H9 (cell line): ENCODE data around the gene TPM3. TPM values are rescaled to one million over a fixed set of nuclear protein-coding genes. Genes with fewer than 3 reads are reported as not detected.

ENCODE experiments used
- DNase-seq: peaks from one replicate; pipeline ENCODE4 v3.0.0-alpha.2; 2017
- H2AFZ ChIP-seq: one replicate; pipeline ENCODE4 v1.6.1; 2013; ENCODE audit warnings: mild to moderate bottlenecking, low read length, control low read depth, moderate library complexity
- H2AK5ac ChIP-seq: 2 replicates; pipeline ENCODE4 v1.6.1; 2013; ENCODE audit warnings: low read length, control low read depth, mixed read lengths; ENCODE audit not compliant: insufficient read length
- H2BK120ac ChIP-seq: one replicate; pipeline ENCODE4 v1.6.1; 2013; ENCODE audit warnings: low read depth, mild to moderate bottlenecking, low read length, control low read depth, inconsistent platforms; ENCODE audit not compliant: poor library complexity, severe bottlenecking
- H2BK12ac ChIP-seq: 2 replicates; pipeline ENCODE4 v1.6.1; 2013; ENCODE audit warnings: low read length, control low read depth, mixed read lengths, low read depth; ENCODE audit not compliant: insufficient read length
- H2BK15ac ChIP-seq: 2 replicates; pipeline ENCODE4 v1.6.1; 2013; ENCODE audit warnings: low read depth, low read length, control low read depth
- H2BK20ac ChIP-seq: one replicate; pipeline ENCODE4 v1.6.1; 2013; ENCODE audit warnings: low read depth, mild to moderate bottlenecking, low read length, control low read depth, inconsistent platforms; ENCODE audit not compliant: poor library complexity, severe bottlenecking
- H2BK5ac ChIP-seq: 2 replicates; pipeline ENCODE4 v1.6.1; 2013; ENCODE audit warnings: low read length, control low read depth, mixed read lengths; ENCODE audit not compliant: insufficient read length
- H3K14ac ChIP-seq: 2 replicates; pipeline ENCODE4 v1.6.1; 2013; ENCODE audit warnings: low read length, control low read depth; ENCODE audit not compliant: insufficient read depth
- H3K18ac ChIP-seq: 2 replicates; pipeline ENCODE4 v1.6.1; 2013; ENCODE audit warnings: low read depth, mild to moderate bottlenecking, mixed read lengths, low read length, control low read depth; ENCODE audit not compliant: insufficient read length
- H3K23ac ChIP-seq: 2 replicates; pipeline ENCODE4 v1.6.1; 2013; ENCODE audit warnings: low read length, control low read depth, mixed read lengths, low read depth; ENCODE audit not compliant: insufficient read length
- H3K23me2 ChIP-seq: 2 replicates; pipeline ENCODE4 v1.6.1; 2013; ENCODE audit warnings: low read depth, mild to moderate bottlenecking, mixed read lengths, low read length, control low read depth; ENCODE audit not compliant: insufficient read length, poor library complexity, severe bottlenecking
- H3K27ac ChIP-seq: 2 replicates; pipeline ENCODE4 v1.5.1; 2013; ENCODE audit warnings: low read length, control low read depth, mixed read lengths, low read depth; ENCODE audit not compliant: insufficient read length
- H3K27me3 ChIP-seq: 2 replicates; pipeline ENCODE4 v1.6.1; 2013; ENCODE audit warnings: low read length, control low read depth, inconsistent platforms; ENCODE audit not compliant: insufficient read depth
- H3K4ac ChIP-seq: 2 replicates; pipeline ENCODE4 v1.6.1; 2013; ENCODE audit warnings: low read depth, mild to moderate bottlenecking, control low read depth, inconsistent platforms, low read length, moderate library complexity
- H3K4me1 ChIP-seq: 2 replicates; pipeline ENCODE4 v1.6.1; 2013; ENCODE audit warnings: low read length, control low read depth, inconsistent platforms; ENCODE audit not compliant: insufficient read depth
- H3K4me2 ChIP-seq: 2 replicates; pipeline ENCODE4 v1.6.1; 2013; ENCODE audit warnings: low read length, control low read depth, mixed read lengths; ENCODE audit not compliant: insufficient read length, insufficient read depth
- H3K56ac ChIP-seq: 2 replicates; pipeline ENCODE4 v1.6.1; 2013; ENCODE audit warnings: low read depth, mild to moderate bottlenecking, mixed read lengths, low read length, control low read depth; ENCODE audit not compliant: insufficient read length
- H3K79me1 ChIP-seq: 2 replicates; pipeline ENCODE4 v1.6.1; 2013; ENCODE audit warnings: low read depth, mild to moderate bottlenecking, moderate library complexity, low read length, control low read depth, inconsistent platforms; ENCODE audit not compliant: insufficient read depth, poor library complexity, severe bottlenecking
- H3K79me2 ChIP-seq: 2 replicates; pipeline ENCODE4 v1.6.1; 2013; ENCODE audit warnings: low read length, control low read depth, inconsistent platforms; ENCODE audit not compliant: insufficient read depth
- H3K9ac ChIP-seq: 2 replicates; pipeline ENCODE4 v1.6.1; 2013; ENCODE audit warnings: low read length, control low read depth, mixed read lengths; ENCODE audit not compliant: insufficient read length; ENCODE audit errors: extremely low read depth
- H3K9me3 ChIP-seq: one replicate; pipeline ENCODE4 v1.6.1; 2013; ENCODE audit warnings: low read depth, low read length, inconsistent platforms; ENCODE audit not compliant: control insufficient read depth
- H3T11ph ChIP-seq: one replicate; pipeline ENCODE4 v1.6.1; 2013; ENCODE audit warnings: mild to moderate bottlenecking, low read length, control low read depth, inconsistent platforms
- H4K20me1 ChIP-seq: one replicate; pipeline ENCODE4 v1.6.1; 2013; ENCODE audit not compliant: control insufficient read depth, insufficient read length, insufficient read depth
- H4K5ac ChIP-seq: 2 replicates; pipeline ENCODE4 v1.6.1; 2013; ENCODE audit warnings: low read depth, mild to moderate bottlenecking, mixed read lengths, low read length, control low read depth; ENCODE audit not compliant: insufficient read length
- H4K8ac ChIP-seq: replicated peaks from 2 replicates; pipeline ENCODE4 v1.6.1; 2013; ENCODE audit warnings: low read length, control low read depth, mixed read lengths, low read depth; ENCODE audit not compliant: insufficient read length
- H4K91ac ChIP-seq: 2 replicates; pipeline ENCODE4 v1.6.1; 2013; ENCODE audit warnings: low read depth, mild to moderate bottlenecking, moderate library complexity, mixed read lengths, low read length, control low read depth; ENCODE audit not compliant: insufficient read length
- H3K27ac Mint-ChIP-seq, 3 experiments: 2 replicates in 2 of 3; 3 replicates in 1 of 3; pipeline ENCODE4 v1.8.0; 2020 to 2021; ENCODE audit warnings: mixed read lengths in 3 of 3, mild to moderate bottlenecking in 1 of 3, moderate library complexity in 1 of 3
- H3K27me3 Mint-ChIP-seq: 2 replicates; pipeline ENCODE4 v1.8.0; 2021; ENCODE audit warnings: low read depth, mild to moderate bottlenecking, moderate library complexity, mixed read lengths
- H3K36me3 Mint-ChIP-seq, 3 experiments: 2 replicates in 2 of 3; 3 replicates in 1 of 3; pipeline ENCODE4 v1.8.0; 2020 to 2021; ENCODE audit warnings: low read depth in 3 of 3, mixed read lengths in 3 of 3; ENCODE audit not compliant: insufficient read depth in 1 of 3
- H3K4me1 Mint-ChIP-seq, 2 experiments: 2 replicates each; pipeline ENCODE4 v1.8.0; 2020; ENCODE audit warnings: mixed read lengths in 2 of 2
- H3K4me3 Mint-ChIP-seq, 2 experiments: 2 replicates in 1 of 2; 3 replicates in 1 of 2; pipeline ENCODE4 v1.8.0; 2020 to 2021; ENCODE audit warnings: mild to moderate bottlenecking in 2 of 2, mixed read lengths in 2 of 2, moderate library complexity in 1 of 2
- H3K9me3 Mint-ChIP-seq, 2 experiments: 2 replicates in 1 of 2; 3 replicates in 1 of 2; pipeline ENCODE4 v1.8.0; 2020; ENCODE audit warnings: mild to moderate bottlenecking in 2 of 2, mixed read lengths in 2 of 2, moderate library complexity in 1 of 2
- CTCF ChIP-seq: fragments of 200-600 bp; sonication (generic); conservative IDR thresholded peaks from 3 replicates; pipeline ENCODE4 v1.8.0; 2021; ENCODE audit warnings: antibody characterized with exemption, mild to moderate bottlenecking
- WGBS: extraction: QIAGEN DNeasy Blood & Tissue Kit; methylation state at CpG from one replicate; pipeline ENCODE4 v1.1.7; 2013; ENCODE audit warnings: missing lambda C conversion rate, low lambda C conversion rate, mixed read lengths; ENCODE audit not compliant: insufficient read length; ENCODE audit errors: extremely low coverage; 5-methylcytosine and 5-hydroxymethylcytosine counted together
- total RNA-seq: library from RNA; stranded (reverse); gene quantifications from 2 replicates; pipeline ENCODE4 v1.2.1, GENCODE V29; 2021

The TPM3 gene
- total RNA-seq, 1 experiment from 2014 or later = 508 TPM

- Mint-ChIP-seq H3K27ac (no peak overlapping the region), H3K4me3 (no peak overlapping the region), H3K4me1 (no peaks in the 10 kb centered on the region), H3K36me3 (no peaks in the 10 kb centered on the region), H3K9me3 (no peaks in the 10 kb centered on the region), H3K27me3 (no peaks in the 10 kb centered on the region)
- Histone ChIP-seq H3T11ph (no peak overlapping the region), H3K23ac (no peak overlapping the region), H3K23me2 (no peaks in the 10 kb centered on the region), H3K18ac (no peak overlapping the region), H4K8ac (no peak overlapping the region), H2BK20ac (no peak overlapping the region), H4K20me1 (no peaks in the 10 kb centered on the region), H3K4me2 (no peak overlapping the region), H3K9ac (no peak overlapping the region), H2AK5ac (no peak overlapping the region), H3K56ac (no peak overlapping the region), H3K4me1 (no peaks in the 10 kb centered on the region), H3K9me3 (no peaks in the 10 kb centered on the region), H3K79me2 (no peaks in the 10 kb centered on the region), H2AFZ (no peak overlapping the region), H4K91ac (no peak overlapping the region), H4K5ac (no peak overlapping the region), H2BK12ac (no peak overlapping the region), H2BK5ac (no peak overlapping the region), H3K14ac (no peak overlapping the region), H3K79me1 (no peaks in the 10 kb centered on the region), H3K27me3 (no peaks in the 10 kb centered on the region), H2BK15ac (no peak overlapping the region), H3K27ac (no peak overlapping the region), H3K4ac (no peak overlapping the region), H2BK120ac (no peak overlapping the region)
- WGBS = no CpG with 5 or more reads among the region's 6 CpGs
- DNase-seq = no peak
- TF ChIP-seq CTCF = no peak
Measured at GRCh38 chr1:154142358-154142757, 49.5 kb downstream of the TPM3 start.
